GM19351 (cell line): ENCODE results near the gene CDCA7.
"Not testable (repeated sequence)": the region's sequence is repeated elsewhere in the genome, so short reads cannot be mapped to it uniquely, and the experiment has no call there.

ENCODE experiments used
- ATAC-seq: cut with Tn5 transposase; IDR thresholded peaks from one replicate; pipeline ENCODE4 v1.9.1; 2021; ENCODE audit warnings: mild to moderate bottlenecking, moderate library complexity; ENCODE audit not compliant: unreplicated experiment

CDCA7 gene

GRCh38 chr2:173358616-173359015 lies 3.9 kb downstream of the CDCA7 start:
- no peak for ATAC-seq

GRCh38 chr2:173359231-173359630 lies 4.6 kb downstream of the CDCA7 start:
- peak; percentile 59 for ATAC-seq

- ATAC-seq, result no peak
Observed at GRCh38 chr2:173370198-173370597, 15.5 kb downstream of the CDCA7 start.

GRCh38 chr2:173371023-173371422 lies 16.4 kb downstream of the CDCA7 start:
- ATAC-seq, result no peak

DNA sequence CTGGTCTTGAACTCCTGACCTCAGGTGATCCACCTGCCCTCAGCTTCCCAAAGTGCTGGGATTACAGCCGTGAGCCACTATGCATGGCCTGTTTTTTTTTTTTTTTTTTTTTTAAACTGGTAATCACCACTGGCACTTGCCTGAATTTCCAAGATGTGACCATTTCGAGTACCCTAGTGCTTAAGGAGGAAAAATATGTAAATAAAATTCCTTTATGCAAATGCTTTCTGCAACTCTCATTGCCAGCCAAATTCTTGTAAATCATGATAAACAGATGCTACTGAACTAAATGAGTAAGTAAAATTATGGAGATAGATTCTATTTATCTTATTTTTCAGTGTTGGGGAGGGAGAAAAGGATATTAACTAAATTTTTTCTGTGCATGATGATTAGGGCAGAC lies 18.6 kb downstream of the CDCA7 start:
- ATAC-seq, result no peak

DNA sequence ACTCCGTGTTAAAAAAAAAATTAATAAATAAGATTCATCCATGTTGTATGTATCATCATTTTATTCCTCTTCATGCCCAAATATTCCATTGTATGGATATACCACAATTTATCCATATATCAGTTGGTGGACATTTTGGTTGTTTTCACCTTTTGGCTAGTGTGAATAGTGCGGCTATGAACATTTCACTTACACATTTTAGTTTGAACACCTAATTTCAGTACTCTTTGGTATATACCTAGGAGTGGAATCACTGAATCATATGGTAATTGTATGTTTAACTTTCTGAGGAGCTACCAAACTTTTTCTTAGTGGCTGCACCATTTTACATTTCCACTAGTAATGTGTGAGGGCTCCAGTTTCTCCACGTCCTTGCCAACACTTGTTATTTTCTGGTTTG lies 20.0 kb downstream of the CDCA7 start:
- ATAC-seq, result no peak

DNA sequence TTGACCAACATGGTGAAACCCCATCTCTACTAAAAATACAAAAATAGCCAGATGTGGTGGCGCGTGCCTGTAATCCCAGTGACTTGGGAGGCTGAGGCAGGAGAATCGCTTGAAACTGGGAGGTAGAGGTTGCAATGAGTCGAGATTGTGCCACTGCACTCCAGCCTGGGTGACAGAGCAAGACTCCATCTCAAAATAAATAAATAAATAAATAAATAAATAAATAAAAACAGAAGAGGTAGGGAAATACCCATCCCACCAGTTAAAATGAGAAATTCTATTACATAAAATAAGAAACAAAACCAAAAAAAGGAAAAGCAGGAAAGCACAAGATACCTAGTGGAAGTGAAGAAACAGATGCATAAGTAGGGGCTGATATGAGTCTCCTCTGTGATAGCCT lies 30.9 kb downstream of the CDCA7 start:
- not testable (repeated sequence) for ATAC-seq

DNA sequence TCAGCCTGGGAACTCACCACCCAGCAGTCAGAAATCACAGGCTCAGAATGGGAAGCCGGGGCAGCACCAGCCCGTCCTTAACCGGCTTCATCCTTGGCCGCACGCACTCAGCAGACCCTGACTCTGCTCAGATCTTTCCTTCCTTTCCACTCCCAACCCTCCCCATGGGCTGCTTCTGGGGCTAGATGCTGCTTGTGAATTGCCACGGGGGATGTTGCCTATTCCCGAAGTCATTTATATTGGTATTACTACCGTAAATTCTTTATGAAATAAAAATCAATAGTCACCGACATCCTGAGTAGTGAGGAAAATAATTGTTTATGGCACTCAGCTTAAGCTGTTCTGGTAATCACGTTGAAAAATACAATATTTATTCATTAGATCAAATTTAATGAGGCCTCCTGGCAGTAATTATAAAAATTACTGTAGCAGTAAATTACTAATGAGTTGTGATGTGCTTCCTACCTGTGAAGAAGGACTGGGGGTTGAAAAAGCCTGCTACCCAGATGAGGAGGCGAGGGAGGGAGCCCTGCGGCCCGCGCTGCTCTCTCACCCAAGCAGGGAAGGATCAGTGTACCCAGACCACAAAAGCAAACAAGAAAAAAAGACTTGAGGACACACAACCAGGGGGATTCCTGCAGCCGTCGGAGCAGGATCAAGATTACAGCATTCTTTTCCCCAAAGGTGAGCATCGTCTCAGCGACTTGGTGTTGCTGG lies 31.5 kb downstream of the CDCA7 start:
- no peak for ATAC-seq

- ATAC-seq, result no peak
Observed at GRCh38 chr2:173386738-173387065, 32.0 kb downstream of the CDCA7 start.

GRCh38 chr2:173387079-173387478 lies 32.4 kb downstream of the CDCA7 start:
- ATAC-seq, result no peak

GRCh38 chr2:173387660-173388059 lies 33.0 kb downstream of the CDCA7 start:
- ATAC-seq, result no peak

DNA sequence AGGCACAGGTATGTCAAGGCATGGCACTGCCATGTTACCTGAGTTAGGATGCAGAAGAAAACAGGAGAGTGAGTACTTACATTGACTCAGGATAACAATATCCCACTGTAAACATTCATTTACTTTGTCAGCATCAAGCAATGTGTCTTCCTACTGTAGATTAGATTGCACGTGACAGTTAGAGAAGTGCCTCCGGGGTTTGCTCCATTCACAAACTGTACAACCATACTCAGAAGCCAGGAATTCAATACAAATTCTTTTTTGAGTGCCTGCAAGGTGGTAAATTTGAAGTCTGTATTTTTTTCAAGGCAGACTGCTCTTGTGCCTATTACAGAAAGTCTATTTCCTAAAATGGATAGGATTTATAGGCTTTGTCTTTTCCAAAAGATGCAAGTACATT lies 34.1 kb downstream of the CDCA7 start:
- ATAC-seq, result no peak

DNA sequence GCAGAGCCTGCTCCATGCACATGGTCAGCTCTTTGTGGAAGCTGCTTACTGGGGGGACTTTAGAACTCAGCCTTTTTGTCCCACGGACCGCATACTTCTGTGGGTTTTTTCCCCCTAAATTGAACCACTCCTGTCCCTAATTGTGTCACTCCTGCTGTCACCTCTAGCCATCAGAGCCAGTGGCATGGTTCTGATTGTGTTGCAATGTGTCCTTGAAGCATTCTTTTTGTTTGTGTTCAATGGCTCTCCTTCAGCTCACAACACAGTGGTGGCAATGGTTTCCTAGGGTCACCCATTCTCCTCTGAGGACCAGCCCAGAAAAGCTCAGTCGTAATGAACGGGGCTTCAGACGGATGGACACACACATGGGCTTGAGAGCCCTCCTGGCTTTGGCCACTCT lies 35.4 kb downstream of the CDCA7 start:
- ATAC-seq, result no peak

DNA sequence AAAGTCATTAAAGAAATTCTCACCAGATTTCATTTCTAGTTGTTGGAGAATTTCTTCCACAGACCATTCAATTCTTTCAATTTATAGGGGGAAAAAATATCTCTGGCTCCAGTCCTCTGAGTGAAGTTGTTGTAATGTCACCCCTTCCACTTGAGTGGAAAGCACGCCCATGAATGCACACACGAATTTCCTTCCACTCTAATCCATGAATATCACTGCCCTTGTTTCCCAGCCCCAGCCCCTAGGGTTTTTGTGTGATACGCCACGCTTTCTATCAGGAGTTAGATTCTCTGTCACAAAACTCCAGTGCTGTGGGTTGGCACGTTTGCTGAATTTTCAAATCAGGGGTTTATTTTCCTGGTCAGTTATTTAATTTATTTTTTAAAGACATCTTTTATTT lies 38.1 kb downstream of the CDCA7 start:
- no peak for ATAC-seq

- no peak for ATAC-seq
Observed at GRCh38 chr2:173393186-173393585, 38.5 kb downstream of the CDCA7 start.

- no peak for ATAC-seq
Observed at GRCh38 chr2:173393636-173394035, 39.0 kb downstream of the CDCA7 start.

- ATAC-seq, result no peak
Observed at GRCh38 chr2:173394091-173394974, 39.7 kb downstream of the CDCA7 start.

- no peak for ATAC-seq
Observed at GRCh38 chr2:173395567-173396351, 41.1 kb downstream of the CDCA7 start.

DNA sequence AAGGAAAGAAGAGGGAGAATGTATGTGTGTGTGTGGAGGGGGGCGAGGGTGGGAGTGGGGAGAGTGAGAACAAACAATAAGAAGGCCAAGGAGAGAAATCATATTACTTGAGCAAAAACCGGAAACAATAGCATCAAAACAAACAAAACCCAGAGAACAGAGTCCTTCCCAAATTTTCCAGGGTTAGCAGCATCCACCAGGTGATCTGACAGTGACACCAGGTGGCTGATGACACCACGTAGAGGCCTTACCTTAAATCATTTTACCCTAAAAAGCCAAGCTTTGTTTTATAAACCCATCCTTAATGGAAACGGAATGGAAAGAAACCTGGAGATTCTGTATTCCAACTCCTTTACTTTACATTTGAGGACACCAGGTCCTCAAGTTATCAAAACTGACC lies 42.9 kb downstream of the CDCA7 start:
- ATAC-seq, result no peak

GRCh38 chr2:173399229-173399628 lies 44.6 kb downstream of the CDCA7 start:
- no peak for ATAC-seq

DNA sequence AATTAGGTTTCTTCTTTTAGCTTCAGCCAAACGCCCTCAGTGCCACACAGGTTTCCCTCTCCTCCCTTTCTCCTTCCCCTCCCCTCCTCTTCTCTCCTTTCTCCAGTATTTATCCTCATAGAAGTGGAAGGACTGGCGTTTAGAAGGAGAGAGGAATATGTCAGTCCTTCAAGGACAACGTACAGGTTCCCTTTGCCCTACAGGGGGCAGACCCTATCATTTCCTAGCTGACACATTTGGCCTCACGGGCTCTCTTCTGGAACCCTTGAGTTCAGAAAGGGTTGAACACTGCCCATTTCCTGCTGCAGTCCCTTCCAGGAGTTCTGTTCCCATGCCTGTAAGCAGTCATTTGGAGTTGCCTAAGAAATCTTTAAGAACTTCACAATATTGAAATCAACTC lies 46.1 kb downstream of the CDCA7 start:
- ATAC-seq, result no peak
